Stimulated activated effector memory CD8-positive, alpha-beta T cell treated with anti-CD3 and anti-CD28 coated beads, Interleukin-12 subunit alpha, Interleukin-12 subunit beta, amount 100 ng/mL, for 72 hours (primary cell): ENCODE results near the gene TTC7B.

ENCODE experiments used
- ATAC-seq: fragments of 150-1000 bp; cut with Tn5 transposase; 2 replicates; pipeline ENCODE4 v1.10.0; 2021
- DNase-seq, 2 donors: peaks; one replicate each; pipeline ENCODE4 v3.0.0; 2021 to 2022; ENCODE audit warnings: low spot score in 2 of 2
- H3K27ac Mint-ChIP-seq: one replicate; pipeline ENCODE4 v1.8.0; 2022; ENCODE audit warnings: mild to moderate bottlenecking, mixed read lengths
- H3K36me3 Mint-ChIP-seq: one replicate; pipeline ENCODE4 v1.8.0; 2022; ENCODE audit warnings: mild to moderate bottlenecking, mixed read lengths
- H3K4me1 Mint-ChIP-seq: one replicate; pipeline ENCODE4 v1.8.0; 2022; ENCODE audit warnings: mixed read lengths
- H3K4me3 Mint-ChIP-seq: one replicate; pipeline ENCODE4 v1.8.0; 2022; ENCODE audit warnings: mild to moderate bottlenecking, mixed read lengths
- H3K9me3 Mint-ChIP-seq: one replicate; pipeline ENCODE4 v1.8.0; 2022; ENCODE audit warnings: mixed read lengths

The TTC7B gene

GRCh38 chr14:90560991-90561390 is 255.2 kb downstream of the TTC7B start:
- H3K4me1 Mint-ChIP-seq, result no peaks in the 10 kb centered on the region
- DNase-seq (no peak), ATAC-seq (no peak)
- no peak overlapping the region for H3K4me3 Mint-ChIP-seq
- no peak overlapping the region for H3K27ac Mint-ChIP-seq
- H3K36me3 Mint-ChIP-seq, result no peaks in the 10 kb centered on the region
- H3K9me3 Mint-ChIP-seq, result no peaks in the 10 kb centered on the region

GRCh38 chr14:90560558-90560957 is 255.7 kb downstream of the TTC7B start:
- no peaks in the 10 kb centered on the region for H3K4me1 Mint-ChIP-seq
- no peak for DNase-seq
- no peak overlapping the region for H3K4me3 Mint-ChIP-seq
- H3K36me3 Mint-ChIP-seq, result no peaks in the 10 kb centered on the region
- H3K9me3 Mint-ChIP-seq, result no peaks in the 10 kb centered on the region
- H3K27ac Mint-ChIP-seq, result no peak overlapping the region
- ATAC-seq, result no peak

GRCh38 chr14:90559811-90560492 is 256.3 kb downstream of the TTC7B start:
- ATAC-seq, result no peak
- no peaks in the 10 kb centered on the region for H3K9me3 Mint-ChIP-seq
- no peaks in the 10 kb centered on the region for H3K36me3 Mint-ChIP-seq
- no peak overlapping the region for H3K4me3 Mint-ChIP-seq
- H3K27ac Mint-ChIP-seq, result no peak overlapping the region
- no peak for DNase-seq
- no peaks in the 10 kb centered on the region for H3K4me1 Mint-ChIP-seq

GRCh38 chr14:90558983-90559590 is 257.1 kb downstream of the TTC7B start:
- no peak overlapping the region for H3K4me3 Mint-ChIP-seq
- no peak for ATAC-seq
- H3K9me3 Mint-ChIP-seq, result no peaks in the 10 kb centered on the region
- H3K27ac Mint-ChIP-seq, result no peak overlapping the region
- DNase-seq, result no peak
- H3K4me1 Mint-ChIP-seq, result no peaks in the 10 kb centered on the region
- H3K36me3 Mint-ChIP-seq, result no peaks in the 10 kb centered on the region

GRCh38 chr14:90558041-90558982 is 257.9 kb downstream of the TTC7B start:
- DNase-seq (no peak), ATAC-seq (no peak)
- no peaks in the 10 kb centered on the region for H3K9me3 Mint-ChIP-seq
- H3K4me1 Mint-ChIP-seq, result no peaks in the 10 kb centered on the region
- H3K27ac Mint-ChIP-seq, result no peak overlapping the region
- H3K36me3 Mint-ChIP-seq, result no peaks in the 10 kb centered on the region
- H3K4me3 Mint-ChIP-seq, result no peak overlapping the region

- ATAC-seq (no peak), DNase-seq (no peak)
- H3K9me3 Mint-ChIP-seq, result no peaks in the 10 kb centered on the region
- H3K27ac Mint-ChIP-seq, result no peak overlapping the region
- H3K4me1 Mint-ChIP-seq, result no peaks in the 10 kb centered on the region
- no peaks in the 10 kb centered on the region for H3K36me3 Mint-ChIP-seq
- no peak overlapping the region for H3K4me3 Mint-ChIP-seq
Measured at GRCh38 chr14:90557516-90557915, 258.7 kb downstream of the TTC7B start.

GRCh38 chr14:90556666-90557450 is 259.4 kb downstream of the TTC7B start:
- no peak for ATAC-seq

GRCh38 chr14:90556012-90556477 is 260.2 kb downstream of the TTC7B start:
- H3K4me1 Mint-ChIP-seq, result no peaks in the 10 kb centered on the region
- no peaks in the 10 kb centered on the region for H3K9me3 Mint-ChIP-seq
- H3K27ac Mint-ChIP-seq, result no peak overlapping the region
- no peak overlapping the region for H3K4me3 Mint-ChIP-seq
- no peak for ATAC-seq
- H3K36me3 Mint-ChIP-seq, result no peaks in the 10 kb centered on the region
- no peak for DNase-seq

More at GRCh38 chr14:90556666-90557450, 259.4 kb downstream of the TTC7B start:
- Mint-ChIP-seq H3K9me3 (no peaks in the 10 kb centered on the region), H3K27ac (no peak overlapping the region), H3K4me3 (no peak overlapping the region), H3K4me1 (no peaks in the 10 kb centered on the region), H3K36me3 (no peaks in the 10 kb centered on the region)
- no peak for DNase-seq

- no peaks in the 10 kb centered on the region for H3K36me3 Mint-ChIP-seq
- DNase-seq, result no peak
- H3K9me3 Mint-ChIP-seq, result no peaks in the 10 kb centered on the region
- H3K27ac Mint-ChIP-seq, result no peak overlapping the region
- H3K4me3 Mint-ChIP-seq, result no peak overlapping the region
- ATAC-seq, result no peak
- H3K4me1 Mint-ChIP-seq, result no peaks in the 10 kb centered on the region
Measured at GRCh38 chr14:90555126-90556011, 260.9 kb downstream of the TTC7B start.

GRCh38 chr14:90554341-90554740 is 261.9 kb downstream of the TTC7B start:
- H3K4me1 Mint-ChIP-seq, result no peaks in the 10 kb centered on the region
- no peak overlapping the region for H3K27ac Mint-ChIP-seq
- DNase-seq (no peak), ATAC-seq (peak; percentile 9)
- no peaks in the 10 kb centered on the region for H3K9me3 Mint-ChIP-seq
- no peaks in the 10 kb centered on the region for H3K36me3 Mint-ChIP-seq
- peak overlapping the region; percentile 21 for H3K4me3 Mint-ChIP-seq

GRCh38 chr14:90553921-90554336 is 262.3 kb downstream of the TTC7B start:
- Mint-ChIP-seq H3K4me1 (no peaks in the 10 kb centered on the region), H3K4me3 (peak overlapping the region; percentile 21), H3K27ac (no peak overlapping the region), H3K9me3 (no peaks in the 10 kb centered on the region), H3K36me3 (no peaks in the 10 kb centered on the region)
- ATAC-seq (no peak), DNase-seq (no peak)

- DNase-seq (no peak), ATAC-seq (no peak)
- Mint-ChIP-seq H3K4me1 (no peaks in the 10 kb centered on the region), H3K4me3 (no peak overlapping the region), H3K9me3 (no peaks in the 10 kb centered on the region), H3K27ac (no peak overlapping the region), H3K36me3 (no peaks in the 10 kb centered on the region)
Measured at GRCh38 chr14:90553298-90553920, 262.8 kb downstream of the TTC7B start.

GRCh38 chr14:90552465-90553297 is 263.5 kb downstream of the TTC7B start:
- Mint-ChIP-seq H3K27ac (no peak overlapping the region), H3K9me3 (no peaks in the 10 kb centered on the region), H3K4me3 (no peak overlapping the region), H3K4me1 (no peaks in the 10 kb centered on the region), H3K36me3 (no peaks in the 10 kb centered on the region)
- no peak for DNase-seq
- no peak for ATAC-seq
